Adrenal gland (tissue), 5 donors: ENCODE data around the gene CSK.

Experiments
- POLR2A ChIP-seq, 2 donors: fragments of 450-650 bp; IDR thresholded peaks; one replicate each; pipeline ENCODE4 v1.6.1; 2017; ENCODE audit warnings: antibody characterized with exemption in 2 of 2, mild to moderate bottlenecking in 2 of 2, moderate library complexity in 1 of 2
- TF ChIP-seq, protein P1 (sequence below), 6 experiments: fragments of 450-650 bp in 4 of 6; fragments of 200-600 bp in 2 of 6; sonication (generic) in 1 of 6; IDR thresholded peaks; 1 replicate in 5 of 6; 2 replicates in 1 of 6; pipeline versions ENCODE4 v1.5.1 to v1.8.0; 2016 to 2021; ENCODE audit warnings: antibody characterized with exemption in 6 of 6, mild to moderate bottlenecking in 2 of 6, moderate library complexity in 1 of 6
- donor health status: DM: no; HTN: no; CAD: no.

DNA sequence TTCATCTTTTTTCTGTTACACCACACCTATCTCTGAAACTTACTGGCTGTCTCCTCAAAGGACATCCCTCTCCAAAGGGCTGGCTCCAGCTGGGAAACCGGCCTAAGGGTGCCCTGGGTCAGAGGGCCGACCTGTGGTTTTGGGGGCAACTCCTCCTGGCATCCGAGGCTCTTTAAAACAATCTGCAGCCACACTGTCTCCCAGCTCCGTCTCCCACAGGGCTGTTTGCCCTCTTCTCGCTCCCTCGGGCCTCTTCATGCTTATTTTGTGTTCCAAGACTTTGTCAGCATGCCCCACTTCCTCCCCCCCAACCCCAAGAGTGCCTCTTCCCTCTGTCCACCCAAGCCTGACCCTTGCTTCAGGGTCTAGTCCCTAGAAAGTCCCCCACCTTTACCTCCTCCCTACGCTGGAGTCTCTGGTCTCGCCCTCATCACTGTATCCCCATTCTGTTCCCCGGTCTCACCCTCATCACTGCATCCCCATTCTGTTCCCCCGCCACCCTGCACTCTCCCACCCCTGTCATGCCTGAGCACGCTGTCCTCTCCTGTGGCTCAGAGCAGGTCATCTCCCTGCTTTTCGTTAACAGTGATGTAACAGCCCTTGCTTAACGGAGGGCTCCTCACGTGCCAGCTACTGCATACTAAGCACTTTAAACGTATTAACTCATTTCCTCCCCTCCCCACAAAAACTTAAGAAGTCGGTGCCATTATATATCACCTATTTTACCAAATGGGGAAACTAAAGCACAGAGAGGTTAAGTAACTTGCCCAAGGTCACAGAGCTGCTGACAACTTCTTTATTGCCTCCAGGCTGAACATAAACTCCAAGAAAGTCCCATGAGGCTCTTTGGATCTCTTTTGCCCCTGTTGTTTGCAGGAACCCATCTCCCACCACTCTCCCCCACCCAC is 1.1 kb upstream of the CSK start:
- TF ChIP-seq POLR2A (IDR thresholded peaks at IDR 0.05), result no peak
- TF ChIP-seq, protein P1, sequence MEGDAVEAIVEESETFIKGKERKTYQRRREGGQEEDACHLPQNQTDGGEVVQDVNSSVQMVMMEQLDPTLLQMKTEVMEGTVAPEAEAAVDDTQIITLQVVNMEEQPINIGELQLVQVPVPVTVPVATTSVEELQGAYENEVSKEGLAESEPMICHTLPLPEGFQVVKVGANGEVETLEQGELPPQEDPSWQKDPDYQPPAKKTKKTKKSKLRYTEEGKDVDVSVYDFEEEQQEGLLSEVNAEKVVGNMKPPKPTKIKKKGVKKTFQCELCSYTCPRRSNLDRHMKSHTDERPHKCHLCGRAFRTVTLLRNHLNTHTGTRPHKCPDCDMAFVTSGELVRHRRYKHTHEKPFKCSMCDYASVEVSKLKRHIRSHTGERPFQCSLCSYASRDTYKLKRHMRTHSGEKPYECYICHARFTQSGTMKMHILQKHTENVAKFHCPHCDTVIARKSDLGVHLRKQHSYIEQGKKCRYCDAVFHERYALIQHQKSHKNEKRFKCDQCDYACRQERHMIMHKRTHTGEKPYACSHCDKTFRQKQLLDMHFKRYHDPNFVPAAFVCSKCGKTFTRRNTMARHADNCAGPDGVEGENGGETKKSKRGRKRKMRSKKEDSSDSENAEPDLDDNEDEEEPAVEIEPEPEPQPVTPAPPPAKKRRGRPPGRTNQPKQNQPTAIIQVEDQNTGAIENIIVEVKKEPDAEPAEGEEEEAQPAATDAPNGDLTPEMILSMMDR (IDR thresholded peaks at IDR 0.05), result no peak
